PC-9 (cell line): ENCODE data around the gene NR4A3. TPM values are rescaled to one million over a fixed set of nuclear protein-coding genes. Genes with fewer than 3 reads are reported as not detected.

Experiments
- BruUV-seq: library from RNA; stranded (reverse); fragments of 400-500 nt; replicated peaks from 2 replicates; lab custom pipeline; 2021; lab: Mats Ljungman, UMichigan
- CTCF ChIA-PET: fragments of 300-600 bp; sonication (Branson Sonifier 250); formaldehyde crosslinking; loops from one replicate; lab custom pipeline; 2022; ENCODE audit warnings: antibody characterized with exemption; lab: Charles Lee
- POLR2A ChIA-PET: fragments of 300-600 bp; sonication (Branson Sonifier 250); formaldehyde crosslinking; loops from one replicate; lab custom pipeline; 2022; ENCODE audit warnings: antibody characterized with exemption; ENCODE audit not compliant: unreplicated experiment; lab: Charles Lee
- DNase-seq, 2 experiments: peaks; one replicate each; pipeline versions ENCODE4 v3.0.0 to v3.0.0-alpha.2; 2015 to 2022; ENCODE audit warnings: mixed read lengths in 1 of 2
- H2AFZ ChIP-seq: fragments of 200-600 bp; sonication (generic); 2 replicates; pipeline ENCODE4 v1.8.1; 2017; ENCODE audit warnings: antibody characterized with exemption
- H3F3A ChIP-seq: fragments of 200-600 bp; sonication (generic); 2 replicates; pipeline ENCODE4 v1.8.1; 2017; ENCODE audit warnings: antibody characterized with exemption, mild to moderate bottlenecking, low read depth; ENCODE audit not compliant: insufficient read depth
- H3K27ac ChIP-seq: fragments of 200-600 bp; sonication (generic); 2 replicates; pipeline ENCODE4 v1.6.1; 2016; ENCODE audit warnings: mixed run types
- H3K27me3 ChIP-seq: fragments of 200-600 bp; sonication (generic); 2 replicates; pipeline ENCODE4 v1.6.1; 2016; ENCODE audit warnings: low read depth, mixed run types; ENCODE audit not compliant: insufficient read depth
- H3K36me3 ChIP-seq: fragments of 200-600 bp; sonication (generic); 2 replicates; pipeline ENCODE4 v1.6.1; 2016; ENCODE audit warnings: low read depth, mixed run types
- H3K4me1 ChIP-seq: fragments of 200-600 bp; sonication (generic); replicated peaks from 2 replicates; pipeline ENCODE4 v1.6.1; 2016; ENCODE audit warnings: mixed run types; ENCODE audit not compliant: insufficient read depth
- H3K4me2 ChIP-seq: fragments of 200-600 bp; sonication (generic); 2 replicates; pipeline ENCODE4 v1.6.1; 2017; ENCODE audit warnings: mixed run types
- H3K4me3 ChIP-seq: fragments of 200-600 bp; sonication (generic); 2 replicates; pipeline ENCODE4 v1.6.1; 2016; ENCODE audit warnings: mixed run types
- H3K79me2 ChIP-seq: fragments of 200-600 bp; sonication (generic); 2 replicates; pipeline ENCODE4 v1.6.1; 2017; ENCODE audit warnings: low read depth, mixed run types
- H3K9me2 ChIP-seq: fragments of 200-600 bp; sonication (generic); 2 replicates; pipeline ENCODE4 v1.8.1; 2017; ENCODE audit warnings: mild to moderate bottlenecking; ENCODE audit not compliant: insufficient read depth
- H3K9me3 ChIP-seq: fragments of 200-600 bp; sonication (generic); 2 replicates; pipeline ENCODE4 v1.8.1; 2016; ENCODE audit warnings: low read depth; ENCODE audit not compliant: insufficient read depth
- H4K20me1 ChIP-seq: fragments of 200-600 bp; sonication (generic); 2 replicates; pipeline ENCODE4 v1.8.1; 2017; ENCODE audit not compliant: insufficient read depth
- CTCF ChIP-seq: fragments of 200-600 bp; sonication (generic); conservative IDR thresholded peaks from 2 replicates; pipeline ENCODE4 v1.6.1; 2017; ENCODE audit warnings: mixed run types, antibody characterized with exemption, mild to moderate bottlenecking, moderate library complexity
- EZH2 ChIP-seq: fragments of 200-600 bp; sonication (generic); IDR thresholded peaks from 2 replicates; pipeline ENCODE4 v1.8.0; 2017; ENCODE audit warnings: antibody characterized with exemption, low read depth
- intact Hi-C: fragments of 100-400 bp; cut with micrococcal nuclease; formaldehyde crosslinking; loops from one replicate; pipeline ENCODE4 v1.10.0; 2022; ENCODE audit not compliant: unreplicated experiment
- total RNA-seq: library from RNA; stranded (reverse); gene quantifications from 2 replicates; pipeline ENCODE4 v1.2.3, GENCODE V29; 2021

The NR4A3 gene
- total RNA-seq, 1 experiment from 2014 or later = not detected

- H3K9me2 ChIP-seq = no peaks in the 10 kb centered on the region
- H3K36me3 ChIP-seq = no peaks in the 10 kb centered on the region
- no peaks in the 10 kb centered on the region for H3K9me3 ChIP-seq
- DNase-seq = peak in 1 of 2 experiments; percentile 49
- ChIA-PET POLR2A (no interaction called here), CTCF (no interaction called here)
- H3F3A ChIP-seq = peaks cover 9% of the 10 kb centered on the region; the same call in 1 of the 2 replicates
- H3K4me1 ChIP-seq = peaks cover 32% of the 10 kb centered on the region
- peaks cover 20% of the 10 kb centered on the region for H3K27me3 ChIP-seq
- H4K20me1 ChIP-seq = no peaks in the 10 kb centered on the region
- H3K27ac ChIP-seq = no peak overlapping the region
- peak overlapping the region; percentile 87 for H3K4me3 ChIP-seq
- TF ChIP-seq EZH2 (no peak), CTCF (no peak)
- H2AFZ ChIP-seq = peak overlapping the region; percentile 94
- H3K4me2 ChIP-seq = peak overlapping the region; percentile 93
- BruUV-seq = no TSS peak
- H3K79me2 ChIP-seq = no peaks in the 10 kb centered on the region
- intact Hi-C loops = loop anchor here (1.0 to 10.0 kb wide), 5 partner anchors 84 to 1576 kb away; partner anchors contain the start of genes MRPL50, MSANTD3 and ZNF189
These were observed 845 bp upstream of the NR4A3 start for GRCh38 chr9:99820685-99821395.

- peaks cover 20% of the 10 kb centered on the region for H3K27me3 ChIP-seq
- H3K79me2 ChIP-seq = no peaks in the 10 kb centered on the region
- H3K9me3 ChIP-seq = no peaks in the 10 kb centered on the region
- intact Hi-C loops = loop anchor here (5.0 to 10.0 kb wide), 4 partner anchors 143 to 1575 kb away; partner anchors contain the start of genes MRPL50, MSANTD3 and ZNF189
- peak overlapping the region; percentile 87 for H3K4me3 ChIP-seq
- peak; percentile 35 to 45 for DNase-seq
- H3K27ac ChIP-seq = no peak overlapping the region
- CTCF ChIA-PET = no interaction called here
- peak overlapping the region; percentile 94 for H2AFZ ChIP-seq
- no peaks in the 10 kb centered on the region for H4K20me1 ChIP-seq
- no peaks in the 10 kb centered on the region for H3K9me2 ChIP-seq
- H3F3A ChIP-seq = peaks cover 9% of the 10 kb centered on the region; the same call in 1 of the 2 replicates
- TF ChIP-seq EZH2 (no peak; the same call in 1 of the 2 replicates), CTCF (no peak)
- POLR2A ChIA-PET = interaction anchor here (0.7 kb wide), 1 partner anchor 244 kb away, joined by 4 read pairs; no protein-coding TSS in a partner anchor
- peaks cover 32% of the 10 kb centered on the region for H3K4me1 ChIP-seq
- TSS peak; percentile 62 for BruUV-seq
- no peaks in the 10 kb centered on the region for H3K36me3 ChIP-seq
- peak overlapping the region; percentile 93 for H3K4me2 ChIP-seq
These were observed 572 bp downstream of the NR4A3 start for GRCh38 chr9:99822109-99822805.

DNA sequence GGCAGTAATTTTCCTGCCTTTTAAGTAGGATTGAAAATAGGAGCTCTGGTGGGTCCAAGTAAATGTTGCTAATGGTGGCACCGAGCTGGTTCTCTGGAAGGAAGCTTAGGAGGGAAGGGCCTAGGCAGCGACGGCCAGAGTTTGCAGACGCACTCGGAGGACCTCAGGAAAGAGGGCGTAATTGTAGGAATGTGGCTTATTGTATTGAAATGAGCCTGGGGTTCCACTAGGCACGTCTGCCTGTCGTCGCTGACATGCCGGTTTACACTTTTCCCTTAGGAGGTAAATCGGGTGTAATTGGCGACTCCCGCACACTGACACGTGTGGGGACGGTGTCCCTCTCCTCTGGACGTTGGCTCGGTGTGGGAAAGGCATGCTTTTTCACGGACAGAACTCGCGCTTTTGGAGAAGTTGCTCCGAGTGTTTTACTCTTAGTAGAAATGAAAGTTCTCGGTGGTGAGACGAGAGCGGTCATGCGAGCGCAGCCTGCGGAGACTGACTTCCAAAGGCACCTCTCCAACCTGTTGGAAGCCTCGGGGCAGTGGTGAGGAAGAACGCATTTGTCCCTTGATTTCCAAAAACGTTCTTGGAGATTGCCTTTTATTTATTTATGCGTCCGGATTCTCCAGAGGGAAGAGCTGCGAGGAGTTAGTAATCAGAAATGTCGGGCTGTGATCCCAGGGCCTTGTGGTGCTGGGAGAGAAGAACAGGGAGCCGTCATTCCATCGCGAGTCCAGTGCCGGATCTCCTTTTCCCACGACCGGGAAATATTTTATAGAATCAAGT, 1.3 kb downstream of the NR4A3 start:
- Histone ChIP-seq H3K9me3 (no peaks in the 10 kb centered on the region), H3K27ac (no peak overlapping the region), H3K27me3 (peaks cover 20% of the 10 kb centered on the region), H3K36me3 (no peaks in the 10 kb centered on the region), H3K9me2 (no peaks in the 10 kb centered on the region), H3K79me2 (no peaks in the 10 kb centered on the region), H4K20me1 (no peaks in the 10 kb centered on the region), H3K4me3 (peak overlapping the region; percentile 87), H3K4me1 (peaks cover 29% of the 10 kb centered on the region), H2AFZ (peak overlapping the region; percentile 94), H3F3A (peaks cover 9% of the 10 kb centered on the region; the same call in 1 of the 2 replicates), H3K4me2 (peak overlapping the region; percentile 93)
- intact Hi-C loops = loop anchor here (5.0 to 10.0 kb wide), 4 partner anchors 142 to 1574 kb away; partner anchors contain the start of genes MRPL50, MSANTD3 and ZNF189
- ChIA-PET CTCF (no interaction called here), POLR2A (interaction anchor here (0.6 kb wide), 1 partner anchor 1758 kb away, joined by 6 read pairs; no protein-coding TSS in a partner anchor)
- BruUV-seq = no TSS peak
- peak in 1 of 2 experiments; percentile 22 for DNase-seq
- TF ChIP-seq EZH2 = no peak
- TF ChIP-seq CTCF = no peak
